Measurements from ENCODE around the gene PLP2. TPM values are rescaled to one million over a fixed set of nuclear protein-coding genes. Genes with fewer than 3 reads are reported as not detected.

PLP2 gene
- total and polyA plus RNA-seq, 2 of the 13 experiments (the other 11 are each of a cell fraction or from before 2014, with no cell fraction given) = 0.40 to 3.6 TPM

GRCh38 chrX:49163555-49164419 is 7.9 kb upstream of the PLP2 start:
- Histone ChIP-seq H3K9me3 (ENCODE audit: low read length) (no peaks in the 10 kb centered on the region), H3K79me2 (ENCODE audit: insufficient read depth, low read length) (no peaks in the 10 kb centered on the region), H3K4me3 (replicated peaks in 1 of 3; ENCODE audit: insufficient read depth in 1 of 3, low read depth in 2 of 3, low read length in 3 of 3) (peak overlapping the region; percentile 30 to 65 (median 53); a peak in 4 of 6 replicates), H3K27ac (ENCODE audit: extremely low read length, insufficient read depth, low read length) (peak overlapping the region; percentile 71), H3K4me2 (ENCODE audit: low read depth, low read length) (peak overlapping the region; percentile 57), H2AFZ (ENCODE audit: low read length) (no peak overlapping the region), H4K20me1 (ENCODE audit: insufficient read depth, low read length) (no peaks in the 10 kb centered on the region), H3K36me3 (replicated peaks in 1 of 2; ENCODE audit: control insufficient read depth in 1 of 2, insufficient read depth in 2 of 2, low read length in 2 of 2) (no peaks in the 10 kb centered on the region), H3K27me3 (ENCODE audit: control insufficient read depth in 1 of 2, insufficient read depth in 2 of 2, low read length in 2 of 2) (no peaks in the 10 kb centered on the region), H3K9ac (ENCODE audit: insufficient read depth, low read depth, low read length) (peak overlapping the region; percentile 67), H3K4me1 (ENCODE audit: insufficient read depth, low read length) (peaks cover 33% of the 10 kb centered on the region; the same call in 1 of the 2 replicates)
- ATAC-seq (peak; percentile 84), FAIRE-seq (no peak), DNase-seq (ENCODE audit: low spot score) (peak; percentile 53)
- BruUV-seq (replicated peaks) = no TSS peak
- 18% methylated on average over 12 of the region's 69 CpGs for WGBS (ENCODE audit: low lambda C conversion rate)
- in situ Hi-C loops (cut with HindIII; ENCODE audit: extremely low pct_ligation_motif_present, low pct_unique_long_range_greater_than_20kb) (loop anchor here (5.0 kb wide), 1 partner anchor 41 kb away; the partner anchor contains the start of gene GPKOW), intact Hi-C loops (cut with micrococcal nuclease; ENCODE audit: unreplicated experiment) (loop anchor here (5.0 kb wide), 1 partner anchor 41 kb away; the partner anchor contains the start of gene GPKOW)
- ChIA-PET CTCF (ENCODE audit: low intra/inter-chr PET ratio, low total read pairs) (interaction anchor here (1.9 kb wide), 1 partner anchor 40 kb away, joined by 6 read pairs; the partner anchor contains the start of gene GPKOW), POLR2A (interaction anchor here (1.0 kb wide), 2 partner anchors 27 to 63 kb away, joined by 3 to 5 read pairs; no protein-coding TSS in a partner anchor)
- peak; percentile 77 for TF ChIP-seq THAP11 (CRISPR knock-in tag; IDR thresholded peaks at IDR 0.05)
- no peak for TF ChIP-seq ZNF674 (CRISPR knock-in tag; IDR thresholded peaks at IDR 0.05; ENCODE audit: low read depth)
- TF ChIP-seq ZNF749 (CRISPR knock-in tag; IDR thresholded peaks at IDR 0.05; ENCODE audit: borderline replicate concordance) = no peak
- TF ChIP-seq ARNT2 (CRISPR knock-in tag; IDR thresholded peaks at IDR 0.05; ENCODE audit: low read depth) = 0 out of 2 replicates have a peak, but pooled peaks have one; percentile 28
- 0 out of 2 replicates have a peak, but pooled peaks have one; percentile 20 for TF ChIP-seq TARDBP (CRISPR knock-in tag; IDR thresholded peaks at IDR 0.05)
- no peak for TF ChIP-seq SIX4 (CRISPR knock-in tag; IDR thresholded peaks at IDR 0.05)
- TF ChIP-seq ZC3H13 (CRISPR knock-in tag; IDR thresholded peaks at IDR 0.05) = no peak
- TF ChIP-seq AGO2 (optimal IDR thresholded peaks at IDR 0.05; ENCODE audit: low read depth, low read length) = no peak
- TF ChIP-seq, protein P1, sequence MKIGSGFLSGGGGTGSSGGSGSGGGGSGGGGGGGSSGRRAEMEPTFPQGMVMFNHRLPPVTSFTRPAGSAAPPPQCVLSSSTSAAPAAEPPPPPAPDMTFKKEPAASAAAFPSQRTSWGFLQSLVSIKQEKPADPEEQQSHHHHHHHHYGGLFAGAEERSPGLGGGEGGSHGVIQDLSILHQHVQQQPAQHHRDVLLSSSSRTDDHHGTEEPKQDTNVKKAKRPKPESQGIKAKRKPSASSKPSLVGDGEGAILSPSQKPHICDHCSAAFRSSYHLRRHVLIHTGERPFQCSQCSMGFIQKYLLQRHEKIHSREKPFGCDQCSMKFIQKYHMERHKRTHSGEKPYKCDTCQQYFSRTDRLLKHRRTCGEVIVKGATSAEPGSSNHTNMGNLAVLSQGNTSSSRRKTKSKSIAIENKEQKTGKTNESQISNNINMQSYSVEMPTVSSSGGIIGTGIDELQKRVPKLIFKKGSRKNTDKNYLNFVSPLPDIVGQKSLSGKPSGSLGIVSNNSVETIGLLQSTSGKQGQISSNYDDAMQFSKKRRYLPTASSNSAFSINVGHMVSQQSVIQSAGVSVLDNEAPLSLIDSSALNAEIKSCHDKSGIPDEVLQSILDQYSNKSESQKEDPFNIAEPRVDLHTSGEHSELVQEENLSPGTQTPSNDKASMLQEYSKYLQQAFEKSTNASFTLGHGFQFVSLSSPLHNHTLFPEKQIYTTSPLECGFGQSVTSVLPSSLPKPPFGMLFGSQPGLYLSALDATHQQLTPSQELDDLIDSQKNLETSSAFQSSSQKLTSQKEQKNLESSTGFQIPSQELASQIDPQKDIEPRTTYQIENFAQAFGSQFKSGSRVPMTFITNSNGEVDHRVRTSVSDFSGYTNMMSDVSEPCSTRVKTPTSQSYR (CRISPR knock-in tag; IDR thresholded peaks at IDR 0.05; ENCODE audit: borderline replicate concordance) = peak; percentile 41; the same call in 1 of the 2 replicates
- TF ChIP-seq POLR2A (IDR thresholded peaks at IDR 0.05; ENCODE audit: insufficient read depth in 1 of 2, low read depth in 2 of 2, low read length in 2 of 2) = 0 out of 4 replicates have a peak, but pooled peaks have one; percentile 19 to 43
- TF ChIP-seq YY1 (IDR thresholded peaks at IDR 0.05; ENCODE audit: insufficient read depth, insufficient replicate concordance, low read depth, low read length) = peak; percentile 65
- TF ChIP-seq PLRG1 (conservative IDR thresholded peaks at IDR 0.05) = no peak
- peak; percentile 77; the same call in 1 of the 2 replicates for TF ChIP-seq YEATS4 (CRISPR knock-in tag; IDR thresholded peaks at IDR 0.05; ENCODE audit: borderline replicate concordance)
- TF ChIP-seq ZNF331 (CRISPR knock-in tag; IDR thresholded peaks at IDR 0.05) = no peak
- 0 out of 2 replicates have a peak, but pooled peaks have one; percentile 21 for TF ChIP-seq ZNF430 (CRISPR knock-in tag; IDR thresholded peaks at IDR 0.05)
- TF ChIP-seq XRCC5 (optimal IDR thresholded peaks at IDR 0.05; ENCODE audit: low read length) = no peak
- TF ChIP-seq FIP1L1 (IDR thresholded peaks at IDR 0.05; ENCODE audit: borderline replicate concordance, insufficient read depth, low read depth, low read length) = no peak
- TF ChIP-seq MAZ (IDR thresholded peaks at IDR 0.05; ENCODE audit: borderline replicate concordance, low read depth, low read length) = no peak
- peak; percentile 80 for TF ChIP-seq MAZ (CRISPR knock-in tag; IDR thresholded peaks at IDR 0.05; ENCODE audit: low read depth)
